Fibroblast of lung (primary cell): Measurements from ENCODE around the gene SORCS2. TPM values are rescaled to one million over a fixed set of nuclear protein-coding genes. Genes with fewer than 3 reads are reported as not detected.

Source experiments
- DNase-seq, 2 donors: peaks; one replicate each; pipeline versions ENCODE4 v3.0.0 to v3.0.0-alpha.2; 2010; ENCODE audit warnings: low read depth in 2 of 2
- H2AFZ ChIP-seq: 2 replicates; pipeline ENCODE4 v1.5.1; 2012; ENCODE audit warnings: low read length, control low read depth, inconsistent platforms
- H3K27ac ChIP-seq: 2 replicates; pipeline ENCODE4 v1.5.1; 2011; ENCODE audit warnings: low read length, control low read depth; ENCODE audit not compliant: insufficient read depth
- H3K27me3 ChIP-seq: 2 replicates; pipeline ENCODE4 v1.5.1; 2011; ENCODE audit warnings: mild to moderate bottlenecking, low read length; ENCODE audit not compliant: control insufficient read depth, insufficient read depth
- H3K36me3 ChIP-seq: 2 replicates; pipeline ENCODE4 v1.5.1; 2011; ENCODE audit warnings: low read length; ENCODE audit not compliant: control insufficient read depth, insufficient read depth
- H3K4me1 ChIP-seq: 2 replicates; pipeline ENCODE4 v1.5.1; 2011; ENCODE audit warnings: low read length; ENCODE audit not compliant: control insufficient read depth, insufficient read depth; ENCODE audit errors: extremely low read depth
- H3K4me2 ChIP-seq: 2 replicates; pipeline ENCODE4 v1.5.1; 2011; ENCODE audit warnings: low read length, control low read depth; ENCODE audit not compliant: insufficient read depth; ENCODE audit errors: extremely low read depth
- H3K4me3 ChIP-seq, 4 experiments: fragments of 200-600 bp in 1 of 4; sonication (generic) in 1 of 4; replicated peaks in 1 of 4; 2 replicates each; pipeline ENCODE4 v1.5.1; 2011 to 2016; ENCODE audit warnings: low read length in 4 of 4, low read depth in 3 of 4, mild to moderate bottlenecking in 3 of 4, control low read depth in 2 of 4, inconsistent platforms in 1 of 4, mixed read lengths in 1 of 4; ENCODE audit not compliant: insufficient read depth in 1 of 4; ENCODE audit errors: control extremely low read depth in 1 of 4
- H3K79me2 ChIP-seq: 2 replicates; pipeline ENCODE4 v1.5.1; 2012; ENCODE audit warnings: mild to moderate bottlenecking, low read length, inconsistent platforms; ENCODE audit not compliant: control insufficient read depth, insufficient read depth
- H3K9ac ChIP-seq: 2 replicates; pipeline ENCODE4 v1.5.1; 2011; ENCODE audit warnings: mild to moderate bottlenecking, low read length, control low read depth; ENCODE audit not compliant: insufficient read depth
- H3K9me3 ChIP-seq: 2 replicates; pipeline ENCODE4 v1.5.1; 2012; ENCODE audit warnings: low read depth, low read length; ENCODE audit not compliant: control insufficient read depth, insufficient read depth
- H4K20me1 ChIP-seq: 2 replicates; pipeline ENCODE4 v1.5.1; 2011; ENCODE audit warnings: low read length; ENCODE audit not compliant: control insufficient read depth, insufficient read depth; ENCODE audit errors: extremely low read depth
- CTCF ChIP-seq, 2 donors: IDR thresholded peaks in 1 of 2; conservative IDR thresholded peaks in 1 of 2; 1 replicate in 1 of 2; 2 replicates in 1 of 2; pipeline ENCODE4 v1.5.1; 2011 to 2012; ENCODE audit warnings: low read length in 2 of 2, control low read depth in 1 of 2, inconsistent platforms in 1 of 2, low read depth in 1 of 2, mild to moderate bottlenecking in 1 of 2
- EZH2 ChIP-seq: IDR thresholded peaks from 2 replicates; pipeline ENCODE4 v1.5.1; 2012; ENCODE audit warnings: low read length, control low read depth, mild to moderate bottlenecking; ENCODE audit errors: missing control alignments
- polyA plus RNA-seq, 2 donors: library from polyadenylated mRNA; depleted of rRNA in 1 of 2; stranded (reverse) in 1 of 2; unstranded in 1 of 2; fragments of >200 nt; gene quantifications; 2 replicates each; pipeline ENCODE4 v1.2.1, GENCODE V29; 2011 to 2012; ENCODE audit warnings: missing spikeins in 1 of 2
- total RNA-seq: library from RNA; depleted of rRNA; stranded (reverse); fragments of >200 nt; gene quantifications from 2 replicates; pipeline ENCODE4 v1.2.1, GENCODE V29; 2014

Gene SORCS2
- total and polyA plus RNA-seq, 2 donors (not counting 1 experiment from before 2014, with no cell fraction given) = 0.17 to 0.41 TPM

GRCh38 chr4:7581477-7581876, 389.1 kb downstream of the SORCS2 start:
- TF ChIP-seq CTCF (conservative IDR thresholded peaks at IDR 0.05 in 1 of 2, IDR thresholded peaks at IDR 0.05 in 1 of 2; ENCODE audit: low read depth in 1 of 2, low read length in 2 of 2) (no peak), EZH2 (no peak)
- Histone ChIP-seq H3K79me2 (no peaks in the 10 kb centered on the region), H3K9me3 (no peaks in the 10 kb centered on the region), H3K27ac (no peak overlapping the region), H3K9ac (no peak overlapping the region), H3K4me1 (no peaks in the 10 kb centered on the region), H4K20me1 (no peaks in the 10 kb centered on the region), H3K36me3 (no peaks in the 10 kb centered on the region), H2AFZ (no peak overlapping the region), H3K4me3 (no peak overlapping the region), H3K4me2 (no peak overlapping the region), H3K27me3 (no peaks in the 10 kb centered on the region)
- DNase-seq = peak; percentile 12 to 32

- Histone ChIP-seq H3K4me2 (no peak overlapping the region), H3K79me2 (no peaks in the 10 kb centered on the region), H3K9ac (no peak overlapping the region), H3K9me3 (no peaks in the 10 kb centered on the region), H3K4me1 (no peaks in the 10 kb centered on the region), H3K4me3 (no peak overlapping the region), H4K20me1 (no peaks in the 10 kb centered on the region), H2AFZ (no peak overlapping the region), H3K27ac (no peak overlapping the region), H3K27me3 (no peaks in the 10 kb centered on the region), H3K36me3 (no peaks in the 10 kb centered on the region)
- TF ChIP-seq EZH2 (no peak), CTCF (conservative IDR thresholded peaks at IDR 0.05 in 1 of 2, IDR thresholded peaks at IDR 0.05 in 1 of 2; ENCODE audit: low read depth in 1 of 2, low read length in 2 of 2) (no peak)
- DNase-seq = no peak
These were observed 390.2 kb downstream of the SORCS2 start for GRCh38 chr4:7582313-7583097.

GRCh38 chr4:7584098-7584497, 391.8 kb downstream of the SORCS2 start:
- Histone ChIP-seq H4K20me1 (no peaks in the 10 kb centered on the region), H3K36me3 (no peaks in the 10 kb centered on the region), H3K4me1 (no peaks in the 10 kb centered on the region), H3K27me3 (no peaks in the 10 kb centered on the region), H3K4me3 (no peak overlapping the region), H2AFZ (no peak overlapping the region), H3K4me2 (no peak overlapping the region), H3K27ac (no peak overlapping the region), H3K9ac (no peak overlapping the region), H3K9me3 (no peaks in the 10 kb centered on the region), H3K79me2 (no peaks in the 10 kb centered on the region)
- TF ChIP-seq EZH2 (no peak), CTCF (conservative IDR thresholded peaks at IDR 0.05 in 1 of 2, IDR thresholded peaks at IDR 0.05 in 1 of 2; ENCODE audit: low read depth in 1 of 2, low read length in 2 of 2) (no peak)
- DNase-seq = no peak
